Trophoblast cell (in vitro differentiated cells and primary cell): ENCODE measurements around the gene ZKSCAN5.
"Not testable (repeated sequence)": the region's sequence is repeated elsewhere in the genome, so short reads cannot be mapped to it uniquely, and the experiment has no call there.

Source experiments
- DNase-seq, 2 donors: peaks; one replicate each; pipeline ENCODE4 v3.0.0-alpha.2; 2016
- H2AFZ ChIP-seq: 2 replicates; pipeline ENCODE4 v1.6.1; 2013; ENCODE audit warnings: low read length, moderate library complexity, mild to moderate bottlenecking; ENCODE audit not compliant: insufficient read depth, poor library complexity
- H2AK5ac ChIP-seq: 2 replicates; pipeline ENCODE4 v1.6.1; 2013; ENCODE audit warnings: mild to moderate bottlenecking, low read length
- H2BK120ac ChIP-seq: 2 replicates; pipeline ENCODE4 v1.6.1; 2013; ENCODE audit warnings: low read length, mild to moderate bottlenecking, moderate library complexity; ENCODE audit not compliant: insufficient read depth, poor library complexity
- H2BK12ac ChIP-seq: 2 replicates; pipeline ENCODE4 v1.6.1; 2013; ENCODE audit warnings: mild to moderate bottlenecking, low read length, moderate library complexity
- H2BK5ac ChIP-seq: 2 replicates; pipeline ENCODE4 v1.6.1; 2013; ENCODE audit warnings: low read length, low read depth, moderate library complexity, mild to moderate bottlenecking; ENCODE audit not compliant: poor library complexity
- H3K14ac ChIP-seq: 2 replicates; pipeline ENCODE4 v1.6.1; 2013; ENCODE audit warnings: mild to moderate bottlenecking, low read length
- H3K18ac ChIP-seq: 2 replicates; pipeline ENCODE4 v1.6.1; 2013; ENCODE audit warnings: mild to moderate bottlenecking, low read length
- H3K23ac ChIP-seq: 2 replicates; pipeline ENCODE4 v1.6.1; 2013; ENCODE audit warnings: low read length
- H3K27ac ChIP-seq: 2 replicates; pipeline ENCODE4 v1.5.1; 2013; ENCODE audit warnings: low read depth, mild to moderate bottlenecking, inconsistent platforms, low read length, moderate library complexity
- H3K27me3 ChIP-seq: 2 replicates; pipeline ENCODE4 v1.6.1; 2013; ENCODE audit warnings: inconsistent platforms, mild to moderate bottlenecking, low read length, moderate library complexity; ENCODE audit not compliant: insufficient read depth
- H3K36me3 ChIP-seq, 2 experiments: 1 replicate in 1 of 2; 2 replicates in 1 of 2; pipeline ENCODE4 v1.6.1; 2013; ENCODE audit warnings: low read length in 2 of 2, mild to moderate bottlenecking in 2 of 2, moderate library complexity in 1 of 2; ENCODE audit not compliant: insufficient read depth in 2 of 2, control insufficient read depth in 1 of 2
- H3K4ac ChIP-seq: 2 replicates; pipeline ENCODE4 v1.6.1; 2013; ENCODE audit warnings: low read depth, mild to moderate bottlenecking, low read length, moderate library complexity
- H3K4me1 ChIP-seq, 2 experiments: 1 replicate in 1 of 2; 2 replicates in 1 of 2; pipeline ENCODE4 v1.6.1; 2013; ENCODE audit warnings: low read length in 2 of 2, mild to moderate bottlenecking in 2 of 2, moderate library complexity in 1 of 2; ENCODE audit not compliant: insufficient read depth in 2 of 2, control insufficient read depth in 1 of 2
- H3K4me2 ChIP-seq: 2 replicates; pipeline ENCODE4 v1.6.1; 2013; ENCODE audit warnings: inconsistent platforms, mild to moderate bottlenecking, low read length, moderate library complexity
- H3K4me3 ChIP-seq: 2 replicates; pipeline ENCODE4 v1.5.1; 2013; ENCODE audit warnings: mild to moderate bottlenecking, low read depth, low read length, inconsistent platforms
- H3K79me1 ChIP-seq: one replicate; pipeline ENCODE4 v1.6.1; 2013; ENCODE audit warnings: low read length
- H3K79me2 ChIP-seq: 2 replicates; pipeline ENCODE4 v1.6.1; 2013; ENCODE audit warnings: low read length, mild to moderate bottlenecking; ENCODE audit not compliant: control insufficient read depth, insufficient read depth, poor library complexity
- H3K9ac ChIP-seq: 2 replicates; pipeline ENCODE4 v1.6.1; 2013; ENCODE audit warnings: mild to moderate bottlenecking, low read length
- H3K9me3 ChIP-seq: 2 replicates; pipeline ENCODE4 v1.6.1; 2013; ENCODE audit warnings: low read depth, mild to moderate bottlenecking, control low read depth, inconsistent platforms, low read length; ENCODE audit not compliant: insufficient read depth
- H4K12ac ChIP-seq: 2 replicates; pipeline ENCODE4 v1.6.1; 2013; ENCODE audit warnings: low read depth, mild to moderate bottlenecking, low read length, moderate library complexity
- H4K8ac ChIP-seq: 2 replicates; pipeline ENCODE4 v1.6.1; 2013; ENCODE audit warnings: low read depth, mild to moderate bottlenecking, low read length, moderate library complexity
- H4K91ac ChIP-seq: one replicate; pipeline ENCODE4 v1.6.1; 2013; ENCODE audit warnings: low read depth, mild to moderate bottlenecking, low read length, moderate library complexity
- WGBS: extraction: QIAGEN DNeasy Blood & Tissue Kit; methylation state at CpG from one replicate; pipeline ENCODE4 v1.1.7; 2013; ENCODE audit warnings: missing lambda C conversion rate; ENCODE audit not compliant: insufficient read length, insufficient coverage; ENCODE audit errors: extremely low coverage; 5-methylcytosine and 5-hydroxymethylcytosine counted together

The ZKSCAN5 gene

DNA sequence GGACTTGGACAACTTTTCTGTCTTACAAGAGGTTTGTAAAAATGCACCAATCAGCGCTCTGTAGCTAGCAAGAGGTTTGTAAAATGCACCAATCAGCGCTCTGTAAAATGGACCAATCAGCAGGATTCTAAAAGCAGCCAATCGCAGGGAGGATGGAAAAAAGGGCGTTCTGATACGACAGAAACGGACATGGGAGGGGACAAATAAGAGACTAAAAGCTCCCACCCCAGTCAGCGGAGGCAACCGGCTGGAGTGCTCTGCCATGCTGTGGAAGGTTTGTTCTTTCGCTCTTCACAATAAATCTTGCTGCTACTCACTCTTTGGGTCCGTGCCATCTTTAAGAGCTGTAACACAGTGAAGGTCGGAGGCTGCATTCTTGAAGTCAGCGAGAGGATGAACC, 3.2 kb upstream of the ZKSCAN5 start:
- not testable (repeated sequence) for H3K36me3 ChIP-seq, H2BK120ac ChIP-seq, H2BK12ac ChIP-seq, H2BK5ac ChIP-seq, H3K18ac ChIP-seq, H2AFZ ChIP-seq, H3K9ac ChIP-seq, H3K23ac ChIP-seq, H2AK5ac ChIP-seq, H3K27ac ChIP-seq, H4K12ac ChIP-seq, H3K4me3 ChIP-seq, H3K27me3 ChIP-seq, H3K14ac ChIP-seq, H3K9me3 ChIP-seq, H3K4me2 ChIP-seq, H4K91ac ChIP-seq, H3K4ac ChIP-seq
- peaks cover 12% of the 10 kb centered on the region for H3K79me2 ChIP-seq
- H3K4me1 ChIP-seq, result peaks cover 8 to 16% of the 10 kb centered on the region in 2 experiments
- no CpG with 5 or more reads among the region's 12 CpGs for whole genome bisulfite sequencing
- H3K79me1 ChIP-seq, result peaks cover 13% of the 10 kb centered on the region
- peak in 1 of 2 donors; percentile 22 for DNase-seq
- H4K8ac ChIP-seq, result peak overlapping the region; percentile 23

DNA sequence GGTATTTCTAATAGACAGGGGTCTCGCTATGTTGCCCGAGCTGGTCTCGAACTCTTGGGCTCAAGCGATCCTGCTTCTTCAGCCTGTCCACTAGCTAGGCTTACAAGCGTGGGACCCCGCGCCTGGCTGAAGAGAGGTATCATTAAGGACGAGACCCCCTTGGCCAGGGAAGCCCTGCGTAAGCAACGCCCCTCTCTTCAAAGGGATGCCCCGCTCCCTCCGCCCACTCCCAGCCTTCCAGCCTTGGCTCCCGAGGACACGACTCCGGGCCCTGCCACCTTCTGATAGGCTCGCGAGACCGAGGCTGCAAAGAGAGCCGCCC, 220 bp upstream of the ZKSCAN5 start:
- H3K79me2 ChIP-seq, result peaks cover 9% of the 10 kb centered on the region
- peak overlapping the region; percentile 45 for H3K4me3 ChIP-seq
- H3K4ac ChIP-seq, result no peak overlapping the region
- peak overlapping the region; percentile 55 for H3K14ac ChIP-seq
- no peak overlapping the region for H2AK5ac ChIP-seq
- no peaks in the 10 kb centered on the region for H3K9me3 ChIP-seq
- H3K79me1 ChIP-seq, result peaks cover 13% of the 10 kb centered on the region
- no peak overlapping the region for H3K9ac ChIP-seq
- no peak overlapping the region for H3K23ac ChIP-seq
- H3K36me3 ChIP-seq, result peaks cover 0 to 3% of the 10 kb centered on the region in 2 experiments
- H2BK120ac ChIP-seq, result no peak overlapping the region
- peak overlapping the region; percentile 46 for H4K91ac ChIP-seq
- H4K12ac ChIP-seq, result peak overlapping the region; percentile 88
- peak overlapping the region; percentile 68 for H2AFZ ChIP-seq
- no peak overlapping the region for H3K27ac ChIP-seq
- H4K8ac ChIP-seq, result peak overlapping the region; percentile 90
- H3K4me2 ChIP-seq, result peak overlapping the region; percentile 72
- DNase-seq, result peak; percentile 99
- H3K18ac ChIP-seq, result peak overlapping the region; percentile 56
- H3K27me3 ChIP-seq, result no peaks in the 10 kb centered on the region
- WGBS, result no CpG with 5 or more reads among the region's 19 CpGs
- H2BK5ac ChIP-seq, result no peak overlapping the region
- H2BK12ac ChIP-seq, result no peak overlapping the region
- peaks cover 7 to 10% of the 10 kb centered on the region in 2 experiments for H3K4me1 ChIP-seq

DNA sequence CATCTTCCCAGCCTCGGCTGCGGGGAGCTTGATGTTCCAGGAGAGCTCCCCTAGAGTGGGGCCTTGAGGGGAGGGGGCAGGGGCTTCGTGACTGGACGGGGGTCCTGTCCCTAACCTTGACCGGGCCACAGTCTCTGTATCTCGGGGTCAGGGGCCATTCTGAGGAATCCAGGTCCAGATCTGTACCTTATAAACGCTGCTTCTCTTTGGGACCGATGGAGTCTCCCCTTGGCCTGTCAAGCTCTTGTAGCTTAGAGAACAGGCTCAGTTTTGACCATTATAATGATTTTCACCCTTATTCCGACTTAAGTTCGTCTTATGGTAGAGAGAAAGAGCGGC, 831 bp downstream of the ZKSCAN5 start:
- Histone ChIP-seq H3K9me3 (no peaks in the 10 kb centered on the region), H3K4me1 (peaks cover 7 to 10% of the 10 kb centered on the region in 2 experiments), H3K79me2 (peaks cover 7% of the 10 kb centered on the region), H3K23ac (no peak overlapping the region), H3K14ac (peak overlapping the region; percentile 67), H4K12ac (peak overlapping the region; percentile 80), H4K91ac (peak overlapping the region; percentile 96), H2AFZ (peak overlapping the region; percentile 83), H3K79me1 (peaks cover 10% of the 10 kb centered on the region), H2AK5ac (peak overlapping the region; percentile 9), H3K4ac (peak overlapping the region; percentile 6), H3K18ac (peak overlapping the region; percentile 93), H2BK12ac (no peak overlapping the region), H3K27ac (no peak overlapping the region), H3K36me3 (peaks cover 0 to 5% of the 10 kb centered on the region in 2 experiments), H2BK120ac (peak overlapping the region; percentile 49), H3K4me3 (peak overlapping the region; percentile 91), H2BK5ac (peak overlapping the region; percentile 32), H4K8ac (peak overlapping the region; percentile 96), H3K27me3 (no peaks in the 10 kb centered on the region), H3K4me2 (peak overlapping the region; percentile 73), H3K9ac (peak overlapping the region; percentile 92)
- peak in 1 of 2 donors; percentile 29 for DNase-seq
- no CpG with 5 or more reads among the region's 11 CpGs for WGBS

DNA sequence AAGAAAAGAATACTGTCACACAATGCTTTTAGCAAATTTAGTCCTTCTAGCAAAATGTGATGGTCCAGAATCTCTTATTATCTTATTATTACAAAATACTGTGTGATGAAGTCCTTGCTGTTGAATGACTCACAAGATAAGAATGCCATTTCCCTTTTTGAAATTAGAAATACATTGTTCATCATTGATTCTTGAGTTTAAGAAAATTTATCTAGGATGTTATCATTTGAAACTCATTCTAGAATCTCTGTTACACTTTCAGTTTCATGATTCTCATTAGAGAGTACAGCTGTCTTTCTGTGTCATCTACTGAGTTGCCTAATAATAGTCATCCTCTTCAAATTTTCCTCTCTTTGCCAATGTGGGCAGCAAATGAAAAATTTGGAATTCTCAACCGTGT, 9.6 kb downstream of the ZKSCAN5 start:
- no peak overlapping the region for H3K4me2 ChIP-seq
- no peak overlapping the region for H2BK120ac ChIP-seq
- H3K23ac ChIP-seq, result no peak overlapping the region
- no peak overlapping the region for H4K8ac ChIP-seq
- DNase-seq, result no peak
- no peak overlapping the region for H4K91ac ChIP-seq
- no peak overlapping the region for H2AK5ac ChIP-seq
- H3K4me3 ChIP-seq, result no peak overlapping the region
- H3K79me2 ChIP-seq, result no peaks in the 10 kb centered on the region
- H3K14ac ChIP-seq, result no peak overlapping the region
- H2AFZ ChIP-seq, result no peak overlapping the region
- H3K4ac ChIP-seq, result no peak overlapping the region
- H3K4me1 ChIP-seq, result no peaks in the 10 kb centered on the region
- no peak overlapping the region for H3K18ac ChIP-seq
- no peak overlapping the region for H3K9ac ChIP-seq
- H2BK5ac ChIP-seq, result no peak overlapping the region
- no peaks in the 10 kb centered on the region for H3K79me1 ChIP-seq
- H3K9me3 ChIP-seq, result no peaks in the 10 kb centered on the region
- no peak overlapping the region for H2BK12ac ChIP-seq
- peaks cover 28 to 39% of the 10 kb centered on the region in 2 experiments for H3K36me3 ChIP-seq
- WGBS, result no CpG with 5 or more reads among the region's 1 CpG
- no peak overlapping the region for H4K12ac ChIP-seq
- H3K27me3 ChIP-seq, result no peaks in the 10 kb centered on the region
- H3K27ac ChIP-seq, result no peak overlapping the region
